ENCODE data around the gene INO80.

Gene INO80

GRCh38 chr15:41020311-41020710, 95.8 kb downstream of the INO80 start:
- Histone ChIP-seq H3K9ac (ENCODE audit: low read depth, low read length, poor library complexity, severe bottlenecking) (no peak overlapping the region), H3K79me2 (ENCODE audit: insufficient read depth, low read length) (no peaks in the 10 kb centered on the region; the same call in 1 of the 2 replicates), H4K20me1 (ENCODE audit: insufficient read depth, low read length, poor library complexity, severe bottlenecking) (no peaks in the 10 kb centered on the region), H3K9me3 (ENCODE audit: insufficient read depth, low read depth, low read length) (no peaks in the 10 kb centered on the region), H2AFZ (ENCODE audit: low read length) (no peak overlapping the region), H3F3A (ENCODE audit: low read depth) (no peaks in the 10 kb centered on the region), H3K36me3 (ENCODE audit: insufficient read depth, low read length) (peaks cover 52% of the 10 kb centered on the region; the same call in 1 of the 2 replicates), H3K27me3 (ENCODE audit: insufficient read depth, low read length, poor library complexity, severe bottlenecking) (no peaks in the 10 kb centered on the region), H3K9me2 (replicated peaks; ENCODE audit: low read depth, low read length) (no peaks in the 10 kb centered on the region), H3K4me2 (ENCODE audit: low read depth, low read length, poor library complexity, severe bottlenecking) (no peak overlapping the region), H3K4me3 (ENCODE audit: low read length, poor library complexity, severe bottlenecking) (no peak overlapping the region), H3K4me1 (ENCODE audit: insufficient read depth, low read length, poor library complexity, severe bottlenecking) (peaks cover 19% of the 10 kb centered on the region)
- TF ChIP-seq CTCF (conservative IDR thresholded peaks at IDR 0.05; ENCODE audit: low read length) (no peak), EZH2phosphoT487 (IDR thresholded peaks at IDR 0.05; ENCODE audit: borderline replicate concordance) (no peak)

GRCh38 chr15:41019174-41019573, 96.9 kb downstream of the INO80 start:
- Histone ChIP-seq H3K4me3 (ENCODE audit: low read length, poor library complexity, severe bottlenecking) (no peak overlapping the region), H3K36me3 (ENCODE audit: insufficient read depth, low read length) (peaks cover 54% of the 10 kb centered on the region; the same call in 1 of the 2 replicates), H3K9me3 (ENCODE audit: insufficient read depth, low read depth, low read length) (no peaks in the 10 kb centered on the region), H3F3A (ENCODE audit: low read depth) (no peaks in the 10 kb centered on the region), H2AFZ (ENCODE audit: low read length) (no peak overlapping the region), H3K79me2 (ENCODE audit: insufficient read depth, low read length) (no peaks in the 10 kb centered on the region; the same call in 1 of the 2 replicates), H3K9me2 (replicated peaks; ENCODE audit: low read depth, low read length) (no peaks in the 10 kb centered on the region), H3K9ac (ENCODE audit: low read depth, low read length, poor library complexity, severe bottlenecking) (no peak overlapping the region), H3K27me3 (ENCODE audit: insufficient read depth, low read length, poor library complexity, severe bottlenecking) (no peaks in the 10 kb centered on the region), H3K4me2 (ENCODE audit: low read depth, low read length, poor library complexity, severe bottlenecking) (no peak overlapping the region), H3K4me1 (ENCODE audit: insufficient read depth, low read length, poor library complexity, severe bottlenecking) (peaks cover 19% of the 10 kb centered on the region), H4K20me1 (ENCODE audit: insufficient read depth, low read length, poor library complexity, severe bottlenecking) (no peaks in the 10 kb centered on the region)
- TF ChIP-seq CTCF (conservative IDR thresholded peaks at IDR 0.05; ENCODE audit: low read length) (no peak), EZH2phosphoT487 (IDR thresholded peaks at IDR 0.05; ENCODE audit: borderline replicate concordance) (no peak)

GRCh38 chr15:41018534-41018933, 97.5 kb downstream of the INO80 start:
- no peak overlapping the region for H3K9ac ChIP-seq (ENCODE audit: low read depth, low read length, poor library complexity, severe bottlenecking)
- H3K4me1 ChIP-seq (ENCODE audit: insufficient read depth, low read length, poor library complexity, severe bottlenecking), result peaks cover 19% of the 10 kb centered on the region
- H3K4me3 ChIP-seq (ENCODE audit: low read length, poor library complexity, severe bottlenecking), result no peak overlapping the region
- no peaks in the 10 kb centered on the region; the same call in 1 of the 2 replicates for H3K79me2 ChIP-seq (ENCODE audit: insufficient read depth, low read length)
- H3K4me2 ChIP-seq (ENCODE audit: low read depth, low read length, poor library complexity, severe bottlenecking), result no peak overlapping the region
- no peaks in the 10 kb centered on the region for H3F3A ChIP-seq (ENCODE audit: low read depth)
- no peaks in the 10 kb centered on the region for H3K9me2 ChIP-seq (replicated peaks; ENCODE audit: low read depth, low read length)
- no peak overlapping the region for H2AFZ ChIP-seq (ENCODE audit: low read length)
- H4K20me1 ChIP-seq (ENCODE audit: insufficient read depth, low read length, poor library complexity, severe bottlenecking), result no peaks in the 10 kb centered on the region
- no peaks in the 10 kb centered on the region for H3K9me3 ChIP-seq (ENCODE audit: insufficient read depth, low read depth, low read length)
- H3K36me3 ChIP-seq (ENCODE audit: insufficient read depth, low read length), result peaks cover 61% of the 10 kb centered on the region; the same call in 1 of the 2 replicates
- H3K27me3 ChIP-seq (ENCODE audit: insufficient read depth, low read length, poor library complexity, severe bottlenecking), result no peaks in the 10 kb centered on the region
- TF ChIP-seq EZH2phosphoT487 (IDR thresholded peaks at IDR 0.05; ENCODE audit: borderline replicate concordance) (no peak), CTCF (conservative IDR thresholded peaks at IDR 0.05; ENCODE audit: low read length) (no peak)

Measured in Loucy (cell line).